ENCODE results near the gene NEO1. TPM values are rescaled to one million over a fixed set of nuclear protein-coding genes. Genes with fewer than 3 reads are reported as not detected.

The NEO1 gene
- total RNA-seq, 1 donor from 2014 or later: 136 TPM

DNA sequence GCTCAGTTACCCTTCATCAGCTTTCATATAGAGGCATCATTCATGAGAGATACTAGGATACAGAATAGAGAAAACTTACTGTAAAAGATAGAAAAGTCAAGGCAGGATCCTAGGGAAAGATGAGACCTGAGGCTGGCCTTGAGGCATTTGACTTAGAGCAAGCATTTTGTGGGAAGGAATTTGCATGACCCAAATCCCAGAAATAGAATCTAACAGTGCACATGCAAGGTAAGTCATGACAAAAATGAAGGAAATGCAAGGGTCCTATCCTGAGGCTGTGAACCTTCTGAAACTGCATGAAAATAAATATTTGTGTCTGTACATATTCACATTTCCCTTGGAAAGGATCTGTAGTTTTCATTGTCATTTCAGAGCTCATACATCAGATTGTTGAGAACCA, 194.2 kb downstream of the NEO1 start:
- Mint-ChIP-seq H3K27me3 (ENCODE audit: low read depth) (no peaks in the 10 kb centered on the region), H3K4me1 (no peaks in the 10 kb centered on the region), H3K9me3 (no peaks in the 10 kb centered on the region), H3K4me3 (no peak overlapping the region), H3K36me3 (peaks cover 24% of the 10 kb centered on the region), H3K27ac (no peak overlapping the region)
- TF ChIP-seq, protein P1, sequence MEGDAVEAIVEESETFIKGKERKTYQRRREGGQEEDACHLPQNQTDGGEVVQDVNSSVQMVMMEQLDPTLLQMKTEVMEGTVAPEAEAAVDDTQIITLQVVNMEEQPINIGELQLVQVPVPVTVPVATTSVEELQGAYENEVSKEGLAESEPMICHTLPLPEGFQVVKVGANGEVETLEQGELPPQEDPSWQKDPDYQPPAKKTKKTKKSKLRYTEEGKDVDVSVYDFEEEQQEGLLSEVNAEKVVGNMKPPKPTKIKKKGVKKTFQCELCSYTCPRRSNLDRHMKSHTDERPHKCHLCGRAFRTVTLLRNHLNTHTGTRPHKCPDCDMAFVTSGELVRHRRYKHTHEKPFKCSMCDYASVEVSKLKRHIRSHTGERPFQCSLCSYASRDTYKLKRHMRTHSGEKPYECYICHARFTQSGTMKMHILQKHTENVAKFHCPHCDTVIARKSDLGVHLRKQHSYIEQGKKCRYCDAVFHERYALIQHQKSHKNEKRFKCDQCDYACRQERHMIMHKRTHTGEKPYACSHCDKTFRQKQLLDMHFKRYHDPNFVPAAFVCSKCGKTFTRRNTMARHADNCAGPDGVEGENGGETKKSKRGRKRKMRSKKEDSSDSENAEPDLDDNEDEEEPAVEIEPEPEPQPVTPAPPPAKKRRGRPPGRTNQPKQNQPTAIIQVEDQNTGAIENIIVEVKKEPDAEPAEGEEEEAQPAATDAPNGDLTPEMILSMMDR (IDR thresholded peaks at IDR 0.05; ENCODE audit: unreplicated experiment): no peak
- DNase-seq (ENCODE audit: low spot score in 2 of 2, unreplicated experiment in 2 of 2): no peak

DNA sequence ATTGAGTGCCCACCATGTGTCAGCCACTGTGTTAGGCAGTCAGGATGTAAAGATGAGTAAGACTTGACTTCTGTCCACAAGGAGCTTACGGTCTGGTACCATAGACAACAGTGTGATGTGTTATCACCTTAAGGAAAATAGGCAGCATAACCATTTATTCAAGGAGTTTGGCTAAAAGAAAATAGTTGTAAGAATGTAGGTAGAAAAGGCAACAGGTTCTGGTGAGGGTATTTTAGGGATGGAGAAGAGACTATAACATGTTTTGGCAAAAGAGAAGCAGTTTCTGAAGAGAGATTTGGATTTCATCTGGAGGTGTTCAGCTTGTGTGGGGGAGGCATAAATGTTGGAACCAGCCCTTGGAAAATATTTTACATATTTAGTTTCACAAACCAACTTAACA, 194.6 kb downstream of the NEO1 start:
- no peaks in the 10 kb centered on the region for H3K27me3 Mint-ChIP-seq (ENCODE audit: low read depth)
- H3K4me1 Mint-ChIP-seq: no peaks in the 10 kb centered on the region
- H3K36me3 Mint-ChIP-seq: peaks cover 27% of the 10 kb centered on the region
- DNase-seq (ENCODE audit: low spot score in 2 of 2, unreplicated experiment in 2 of 2): no peak
- TF ChIP-seq, protein P1 (IDR thresholded peaks at IDR 0.05; ENCODE audit: unreplicated experiment): no peak
- H3K27ac Mint-ChIP-seq: no peak overlapping the region
- no peak overlapping the region for H3K4me3 Mint-ChIP-seq
- H3K9me3 Mint-ChIP-seq: no peaks in the 10 kb centered on the region

- no peaks in the 10 kb centered on the region for H3K9me3 Mint-ChIP-seq
- peaks cover 30% of the 10 kb centered on the region for H3K36me3 Mint-ChIP-seq
- TF ChIP-seq, protein P1 (IDR thresholded peaks at IDR 0.05; ENCODE audit: unreplicated experiment): no peak
- no peak overlapping the region for H3K27ac Mint-ChIP-seq
- no peaks in the 10 kb centered on the region for H3K27me3 Mint-ChIP-seq (ENCODE audit: low read depth)
- no peak for DNase-seq (ENCODE audit: low spot score in 2 of 2, unreplicated experiment in 2 of 2)
- no peaks in the 10 kb centered on the region for H3K4me1 Mint-ChIP-seq
- H3K4me3 Mint-ChIP-seq: no peak overlapping the region
Observed at GRCh38 chr15:73247331-73247730, 195.1 kb downstream of the NEO1 start.

- Mint-ChIP-seq H3K9me3 (no peaks in the 10 kb centered on the region), H3K4me3 (no peak overlapping the region), H3K27me3 (ENCODE audit: low read depth) (no peaks in the 10 kb centered on the region), H3K27ac (no peak overlapping the region), H3K36me3 (peaks cover 32% of the 10 kb centered on the region), H3K4me1 (no peaks in the 10 kb centered on the region)
- no peak for DNase-seq (ENCODE audit: low spot score in 2 of 2, unreplicated experiment in 2 of 2)
- TF ChIP-seq, protein P1 (IDR thresholded peaks at IDR 0.05; ENCODE audit: unreplicated experiment): no peak
Observed at GRCh38 chr15:73249499-73249898, 197.2 kb downstream of the NEO1 start.

DNA sequence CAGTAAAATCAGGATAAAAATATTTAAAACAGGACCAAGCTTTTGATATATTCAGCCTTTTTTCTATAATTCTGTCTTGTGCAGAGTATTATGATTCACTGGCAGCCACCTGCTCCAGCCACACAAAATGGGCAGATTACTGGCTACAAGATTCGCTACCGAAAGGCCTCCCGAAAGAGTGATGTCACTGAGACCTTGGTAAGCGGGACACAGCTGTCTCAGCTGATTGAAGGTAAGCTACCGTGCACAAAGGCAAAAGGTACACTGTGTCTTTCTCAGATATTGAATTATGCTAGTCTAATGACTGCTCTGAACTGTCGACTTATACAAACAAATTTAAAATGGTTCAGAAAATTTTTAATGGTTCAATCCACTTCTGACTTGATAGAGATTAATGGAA, 202.3 kb downstream of the NEO1 start:
- Mint-ChIP-seq H3K9me3 (no peaks in the 10 kb centered on the region), H3K36me3 (peaks cover 50% of the 10 kb centered on the region), H3K27me3 (ENCODE audit: low read depth) (no peaks in the 10 kb centered on the region), H3K4me1 (no peaks in the 10 kb centered on the region), H3K27ac (no peak overlapping the region), H3K4me3 (no peak overlapping the region)
- DNase-seq (ENCODE audit: low spot score in 2 of 2, unreplicated experiment in 2 of 2): no peak
- TF ChIP-seq, protein P1 (IDR thresholded peaks at IDR 0.05; ENCODE audit: unreplicated experiment): no peak
